Measurements from ENCODE around the gene ZMIZ1.

ZMIZ1 gene

GRCh38 chr10:79079054-79079397 is 10.3 kb downstream of the ZMIZ1 start:
- in situ Hi-C loops (cut with MboI; ENCODE audit: low sequenced_read_pairs): no loop called here

GRCh38 chr10:79079490-79080355 is 11.0 kb downstream of the ZMIZ1 start:
- in situ Hi-C loops (cut with MboI; ENCODE audit: low sequenced_read_pairs): no loop called here

GRCh38 chr10:79081353-79082034 is 12.7 kb downstream of the ZMIZ1 start:
- in situ Hi-C loops (cut with MboI; ENCODE audit: low sequenced_read_pairs): no loop called here

- in situ Hi-C loops (cut with MboI; ENCODE audit: low sequenced_read_pairs): no loop called here
Observed at GRCh38 chr10:79082035-79082373, 13.2 kb downstream of the ZMIZ1 start.

GRCh38 chr10:79082631-79083596 is 14.1 kb downstream of the ZMIZ1 start:
- in situ Hi-C loops (cut with MboI; ENCODE audit: low sequenced_read_pairs): no loop called here

- in situ Hi-C loops (cut with MboI; ENCODE audit: low sequenced_read_pairs): no loop called here
Observed at GRCh38 chr10:79084012-79084971, 15.5 kb downstream of the ZMIZ1 start.

- in situ Hi-C loops (cut with MboI; ENCODE audit: low sequenced_read_pairs): no loop called here
Observed at GRCh38 chr10:79084972-79085597, 16.3 kb downstream of the ZMIZ1 start.

GRCh38 chr10:79086822-79087221 is 18.1 kb downstream of the ZMIZ1 start:
- in situ Hi-C loops (cut with MboI; ENCODE audit: low sequenced_read_pairs): no loop called here

- in situ Hi-C loops (cut with MboI; ENCODE audit: low sequenced_read_pairs): no loop called here
Observed at GRCh38 chr10:79087721-79088120, 19.0 kb downstream of the ZMIZ1 start.

GRCh38 chr10:79088176-79088575 is 19.4 kb downstream of the ZMIZ1 start:
- in situ Hi-C loops (cut with MboI; ENCODE audit: low sequenced_read_pairs): no loop called here

GRCh38 chr10:79088613-79089355 is 20.0 kb downstream of the ZMIZ1 start:
- in situ Hi-C loops (cut with MboI; ENCODE audit: low sequenced_read_pairs): no loop called here

GRCh38 chr10:79089632-79090031 is 20.9 kb downstream of the ZMIZ1 start:
- in situ Hi-C loops (cut with MboI; ENCODE audit: low sequenced_read_pairs): no loop called here

GRCh38 chr10:79090134-79090803 is 21.5 kb downstream of the ZMIZ1 start:
- in situ Hi-C loops (cut with MboI; ENCODE audit: low sequenced_read_pairs): no loop called here

- in situ Hi-C loops (cut with MboI; ENCODE audit: low sequenced_read_pairs): no loop called here
Observed at GRCh38 chr10:79092292-79092896, 23.6 kb downstream of the ZMIZ1 start.

GRCh38 chr10:79093658-79094411 is 25.1 kb downstream of the ZMIZ1 start:
- in situ Hi-C loops (cut with MboI; ENCODE audit: low sequenced_read_pairs): no loop called here

- in situ Hi-C loops (cut with MboI; ENCODE audit: low sequenced_read_pairs): no loop called here
Observed at GRCh38 chr10:79094412-79095175, 25.8 kb downstream of the ZMIZ1 start.

- in situ Hi-C loops (cut with MboI; ENCODE audit: low sequenced_read_pairs): no loop called here
Observed at GRCh38 chr10:79095316-79095715, 26.6 kb downstream of the ZMIZ1 start.
